H1 (cell line): Measurements from ENCODE around the gene ZNF423. TPM values are rescaled to one million over a fixed set of nuclear protein-coding genes. Genes with fewer than 3 reads are reported as not detected.
A peak's percentile ranks its signal among the peaks of the same experiment; 100 is the strongest.

Experiments used
- CTCF ChIA-PET: fragments of 300-600 bp; sonication (Branson Sonifier 250); formaldehyde crosslinking; loops from one replicate; lab custom pipeline; 2021; ENCODE audit not compliant: partially characterized antibody; lab: Charles Lee
- POLR2A ChIA-PET: fragments of 300-600 bp; sonication (Branson Sonifier 250); formaldehyde crosslinking; loops from one replicate; lab custom pipeline; 2021; ENCODE audit warnings: inconsistent platforms; ENCODE audit not compliant: partially characterized antibody; lab: Charles Lee
- DNase-seq, 2 experiments: peaks; one replicate each; pipeline versions ENCODE4 v3.0.0 to v3.0.0-alpha.2; 2010 to 2022; ENCODE audit warnings: low spot score in 2 of 2, low read depth in 1 of 2, mixed read lengths in 1 of 2
- FAIRE-seq: peaks from 2 replicates; lab custom pipeline; 2011; peaks lifted over from hg19 to GRCh38; lab: Jason Lieb, UNC
- H2AFZ ChIP-seq: 2 replicates; pipeline ENCODE4 v1.8.1; 2012; ENCODE audit warnings: low read length, inconsistent platforms
- H2AK5ac ChIP-seq: 2 replicates; pipeline ENCODE4 v1.6.1; 2013; ENCODE audit warnings: low read depth, low read length
- H2BK120ac ChIP-seq: replicated peaks from 2 replicates; pipeline ENCODE3; 2013; ENCODE audit warnings: low read depth, low read length, inconsistent platforms
- H2BK12ac ChIP-seq: 2 replicates; pipeline ENCODE4 v1.6.1; 2013; ENCODE audit warnings: low read depth, low read length
- H2BK15ac ChIP-seq: 2 replicates; pipeline ENCODE4 v1.6.1; 2013; ENCODE audit warnings: low read length
- H2BK20ac ChIP-seq: 2 replicates; pipeline ENCODE4 v1.6.1; 2013; ENCODE audit warnings: low read length
- H2BK5ac ChIP-seq: 2 replicates; pipeline ENCODE4 v1.6.1; 2013; ENCODE audit warnings: low read depth, low read length
- H3K14ac ChIP-seq: 2 replicates; pipeline ENCODE4 v1.6.1; 2013; ENCODE audit warnings: inconsistent platforms; ENCODE audit not compliant: insufficient read length
- H3K18ac ChIP-seq: 2 replicates; pipeline ENCODE4 v1.6.1; 2013; ENCODE audit warnings: low read length; ENCODE audit errors: extremely low read depth
- H3K23ac ChIP-seq: 2 replicates; pipeline ENCODE4 v1.6.1; 2013; ENCODE audit warnings: inconsistent platforms; ENCODE audit not compliant: insufficient read length
- H3K23me2 ChIP-seq: 2 replicates; pipeline ENCODE4 v1.6.1; 2013; ENCODE audit warnings: low read depth, low read length
- H3K27ac ChIP-seq: 2 replicates; pipeline ENCODE4 v1.6.1; 2011; ENCODE audit warnings: low read depth, low read length, inconsistent platforms
- H3K27me3 ChIP-seq, 4 experiments: replicated peaks in 1 of 4; 1 replicate in 1 of 4; 2 replicates in 3 of 4; pipeline versions ENCODE4 v1.6.1 to v1.8.1; 2011 to 2013; ENCODE audit warnings: low read length in 3 of 4, mild to moderate bottlenecking in 3 of 4, inconsistent platforms in 2 of 4, mixed read lengths in 2 of 4, moderate library complexity in 1 of 4; ENCODE audit not compliant: control insufficient read depth in 3 of 4, insufficient read depth in 3 of 4; ENCODE audit errors: extremely low read depth in 1 of 4
- H3K36me3 ChIP-seq, 4 experiments: 2 replicates each; pipeline versions ENCODE4 v1.6.1 to v1.8.1; 2011 to 2013; ENCODE audit warnings: mild to moderate bottlenecking in 4 of 4, low read length in 3 of 4, moderate library complexity in 2 of 4, control low read depth in 1 of 4, inconsistent platforms in 1 of 4; ENCODE audit not compliant: insufficient read depth in 4 of 4, control insufficient read depth in 2 of 4
- H3K4ac ChIP-seq: replicated peaks from 2 replicates; pipeline ENCODE3; 2013; ENCODE audit warnings: low read length, low read depth, mixed read lengths, inconsistent platforms; ENCODE audit not compliant: insufficient read length
- H3K4me1 ChIP-seq, 4 experiments: replicated peaks in 1 of 4; 1 replicate in 1 of 4; 2 replicates in 3 of 4; pipeline versions ENCODE4 v1.6.1 to v1.8.1; 2011 to 2013; ENCODE audit warnings: low read length in 3 of 4, inconsistent platforms in 2 of 4, mixed read lengths in 1 of 4; ENCODE audit not compliant: insufficient read depth in 4 of 4, control insufficient read depth in 3 of 4
- H3K4me2 ChIP-seq, 2 experiments: 2 replicates each; pipeline versions ENCODE4 v1.6.1 to v1.8.1; 2011 to 2013; ENCODE audit warnings: low read depth in 2 of 2, low read length in 2 of 2, control low read depth in 1 of 2, inconsistent platforms in 1 of 2, mild to moderate bottlenecking in 1 of 2; ENCODE audit not compliant: insufficient read depth in 1 of 2
- H3K4me3 ChIP-seq, 4 experiments: fragments of 200-600, 300-600 bp in 1 of 4; sonication (generic), shearing (Covaris generic), sonication (Bioruptor Twin) in 1 of 4; 2 replicates each; pipeline versions ENCODE4 v1.5.1 to v1.8.1; 2011 to 2016; ENCODE audit warnings: low read length in 4 of 4, low read depth in 3 of 4, control low read depth in 2 of 4, inconsistent platforms in 2 of 4, mild to moderate bottlenecking in 2 of 4, mixed read lengths in 1 of 4, moderate library complexity in 1 of 4; ENCODE audit not compliant: insufficient read depth in 2 of 4; ENCODE audit errors: extremely low read depth in 1 of 4
- H3K56ac ChIP-seq: replicated peaks from 2 replicates; pipeline ENCODE3; 2013; ENCODE audit warnings: low read depth, mild to moderate bottlenecking, mixed read lengths, low read length, inconsistent platforms; ENCODE audit not compliant: insufficient read length
- H3K79me1 ChIP-seq: 2 replicates; pipeline ENCODE4 v1.6.1; 2013; ENCODE audit warnings: low read depth, low read length, control low read depth
- H3K79me2 ChIP-seq, 2 experiments: 2 replicates each; pipeline versions ENCODE4 v1.6.1 to v1.8.1; 2012 to 2013; ENCODE audit warnings: low read length in 2 of 2, mild to moderate bottlenecking in 2 of 2, inconsistent platforms in 1 of 2; ENCODE audit not compliant: insufficient read depth in 2 of 2, control insufficient read depth in 1 of 2
- H3K9ac ChIP-seq, 4 experiments: replicated peaks in 1 of 4; 1 replicate in 1 of 4; 2 replicates in 3 of 4; pipeline versions ENCODE4 v1.6.1 to v1.8.1; 2011 to 2013; ENCODE audit warnings: low read depth in 3 of 4, low read length in 3 of 4, control low read depth in 2 of 4, mild to moderate bottlenecking in 2 of 4, moderate library complexity in 2 of 4, inconsistent platforms in 1 of 4; ENCODE audit errors: extremely low read depth in 1 of 4
- H3K9me3 ChIP-seq, 2 experiments: 2 replicates each; pipeline versions ENCODE4 v1.6.1 to v1.8.1; 2012 to 2013; ENCODE audit warnings: mild to moderate bottlenecking in 2 of 2, moderate library complexity in 2 of 2, control low read depth in 1 of 2, inconsistent platforms in 1 of 2, low read depth in 1 of 2, low read length in 1 of 2, mixed read lengths in 1 of 2; ENCODE audit not compliant: insufficient read depth in 2 of 2
- H4K20me1 ChIP-seq, 2 experiments: replicated peaks in 1 of 2; 2 replicates each; pipeline versions ENCODE3 to v1.8.1; 2011 to 2013; ENCODE audit warnings: inconsistent platforms in 2 of 2, low read length in 2 of 2, mild to moderate bottlenecking in 1 of 2; ENCODE audit not compliant: insufficient read depth in 2 of 2, control insufficient read depth in 1 of 2
- H4K5ac ChIP-seq: 2 replicates; pipeline ENCODE4 v1.6.1; 2013; ENCODE audit warnings: low read length, low read depth, mixed read lengths, inconsistent platforms; ENCODE audit not compliant: insufficient read length
- H4K8ac ChIP-seq: 2 replicates; pipeline ENCODE4 v1.8.0; 2013; ENCODE audit warnings: mild to moderate bottlenecking, moderate library complexity, low read length, inconsistent platforms; ENCODE audit not compliant: insufficient read depth; ENCODE audit errors: extremely low read depth
- H4K91ac ChIP-seq: replicated peaks from 2 replicates; pipeline ENCODE3; 2013; ENCODE audit warnings: low read length, mixed read lengths, inconsistent platforms; ENCODE audit not compliant: insufficient read length
- NANOG ChIP-seq: IDR thresholded peaks from 2 replicates; pipeline ENCODE4 v1.6.1; 2011; ENCODE audit warnings: low read length, low read depth, mild to moderate bottlenecking, inconsistent platforms; ENCODE audit not compliant: insufficient read depth, poor library complexity, severe bottlenecking
- SRF ChIP-seq: IDR thresholded peaks from 2 replicates; pipeline ENCODE4 v1.6.1; 2011; ENCODE audit warnings: mild to moderate bottlenecking, low read depth, low read length, moderate library complexity
- whole genome bisulfite sequencing, 2 experiments: shearing (Covaris generic) in 1 of 2; methylation state at CpG; one replicate each; pipeline versions ENCODE4 v1.1.6 to v1.1.7; 2013 to 2015; ENCODE audit warnings: low lambda C conversion rate in 2 of 2, mixed read lengths in 2 of 2, inconsistent platforms in 1 of 2, low coverage in 1 of 2, missing lambda C conversion rate in 1 of 2; ENCODE audit not compliant: insufficient replicate concordance in 2 of 2, insufficient coverage in 1 of 2, insufficient read length in 1 of 2; ENCODE audit errors: extremely low coverage in 1 of 2, missing lambda C conversion rate in 1 of 2; 5-methylcytosine and 5-hydroxymethylcytosine counted together
- polyA plus RNA-seq, 7 experiments: library from polyadenylated mRNA; depleted of rRNA in 3 of 7; stranded (reverse) in 5 of 7; unstranded in 2 of 7; fragments of >200 nt in 5 of 7; fragments of 200-250 nt in 2 of 7; gene quantifications; 1 replicate in 5 of 7; 2 replicates in 1 of 7; 4 replicates in 1 of 7; pipeline versions ENCODE4 v1.2.1 to v1.2.3, GENCODE V29; 2011 to 2013; ENCODE audit warnings: missing spikeins in 2 of 7, mixed read lengths in 2 of 7
- total RNA-seq: library from RNA; stranded (reverse); fragmentation: NEBNext Ultra II Directional; extraction: Animal tissue kit (Norgen Biotek cat#: 25700); gene quantifications from 2 replicates; pipeline ENCODE4 v1.2.1, GENCODE V29; 2021

ZNF423 gene
- total and polyA plus RNA-seq, 2 of the 8 experiments (the other 6 are each of a cell fraction or from before 2014, with no cell fraction given), result 38.2 to 52.3 TPM

DNA sequence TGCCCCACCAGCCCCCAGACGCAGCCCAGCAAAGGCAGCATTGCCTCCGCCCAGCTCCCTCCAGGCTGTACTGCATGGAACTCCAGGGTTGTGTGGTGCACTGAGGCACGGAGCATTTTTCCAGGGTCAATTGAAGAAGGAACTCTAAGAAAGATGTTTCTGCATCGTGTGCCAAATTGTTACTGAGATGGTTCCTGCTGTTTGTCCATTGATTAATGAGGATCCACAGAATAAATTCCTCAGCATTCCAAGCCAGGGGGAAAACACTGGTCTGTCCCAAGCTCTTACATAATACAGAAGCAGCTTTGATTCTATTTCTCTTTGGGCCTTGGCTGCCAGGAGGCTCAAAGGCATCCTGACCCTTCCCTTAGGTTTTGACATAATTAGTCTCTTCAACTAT is 80.9 kb downstream of the ZNF423 start:
- Histone ChIP-seq H2AK5ac (peak overlapping the region; percentile 99), H3K27me3 (no peaks in the 10 kb centered on the region), H4K20me1 (peaks cover 2 to 4% of the 10 kb centered on the region in 2 experiments), H3K56ac (no peak overlapping the region), H3K79me2 (peaks cover 5 to 50% of the 10 kb centered on the region in 2 experiments; a peak in 3 of 4 replicates), H3K27ac (no peak overlapping the region), H4K8ac (no peak overlapping the region), H2BK15ac (peak overlapping the region; percentile 46; the same call in 1 of the 2 replicates), H3K4me3 (no peak overlapping the region), H2BK5ac (peak overlapping the region; percentile 95; the same call in 1 of the 2 replicates), H3K4me1 (peaks cover 15 to 35% (median 21%) of the 10 kb centered on the region in 4 experiments), H4K91ac (peak overlapping the region; percentile 90), H3K4me2 (peak overlapping the region in 1 of 2 experiments; percentile 7; a peak in 1 of 4 replicates), H3K9me3 (no peaks in the 10 kb centered on the region), H3K23me2 (no peaks in the 10 kb centered on the region), H3K36me3 (peaks cover 0 to 4% (median 0%) of the 10 kb centered on the region in 4 experiments; a peak in 1 of 8 replicates), H3K18ac (0 out of 2 replicates have a peak overlapping the region, but pooled peaks have one; percentile 6), H3K79me1 (peaks cover 12% of the 10 kb centered on the region; the same call in 1 of the 2 replicates), H3K4ac (peak overlapping the region; percentile 88), H2AFZ (no peak overlapping the region), H3K14ac (no peak overlapping the region), H2BK120ac (no peak overlapping the region)
- POLR2A ChIA-PET, result interaction anchor here (1.1 to 1.8 kb wide), 4 partner anchors 17 to 77 kb away, joined by 3 read pairs; no protein-coding TSS in a partner anchor
- no peak for DNase-seq
- CTCF ChIA-PET, result interaction anchor here (0.6 to 2.2 kb wide), 9 partner anchors 9 to 123 kb away, joined by 3 to 5 read pairs (median 4); no protein-coding TSS in a partner anchor
- TF ChIP-seq NANOG (no peak), SRF (no peak)
- TF ChIP-seq, all 59 proteins: peak for 0
- Histone ChIP-seq H3K9ac (no peak overlapping the region), H4K5ac (no peak overlapping the region), H2BK12ac (peak overlapping the region; percentile 89; the same call in 1 of the 2 replicates), H3K23ac (no peak overlapping the region), H2BK20ac (peak overlapping the region; percentile 91)
- 89% methylated on average over 4 of the region's 4 CpGs; no CpG with 5 or more reads in 1 of the 2 experiments for WGBS, 2 experiments
- FAIRE-seq, result no peak
